HS-5 (cell line): ENCODE data around the gene TNS3.
A peak's percentile ranks its signal among the peaks of the same experiment; 100 is the strongest.

Experiments used
- DNase-seq: peaks from one replicate; pipeline ENCODE4 v3.0.0-alpha.2; 2012; ENCODE audit warnings: low read depth

Gene TNS3

GRCh38 chr7:47581438-47581803 lies 490 bp downstream of the TNS3 start:
- no peak for DNase-seq

- DNase-seq: no peak
Measured at GRCh38 chr7:47580811-47581331, 1.0 kb downstream of the TNS3 start.

- DNase-seq: no peak
Measured at GRCh38 chr7:47580175-47580706, 1.7 kb downstream of the TNS3 start.

GRCh38 chr7:47579458-47579857 lies 2.5 kb downstream of the TNS3 start:
- no peak for DNase-seq

GRCh38 chr7:47578579-47579270 lies 3.2 kb downstream of the TNS3 start:
- no peak for DNase-seq

GRCh38 chr7:47577321-47577919 lies 4.5 kb downstream of the TNS3 start:
- DNase-seq: no peak

- DNase-seq: no peak
Measured at GRCh38 chr7:47576866-47577306, 5.0 kb downstream of the TNS3 start.

- no peak for DNase-seq
Measured at GRCh38 chr7:47576031-47576865, 5.7 kb downstream of the TNS3 start.

GRCh38 chr7:47574482-47575329 lies 7.2 kb downstream of the TNS3 start:
- DNase-seq: no peak

GRCh38 chr7:47573758-47574481 lies 8.0 kb downstream of the TNS3 start:
- DNase-seq: peak; percentile 63

GRCh38 chr7:47572939-47573757 lies 8.8 kb downstream of the TNS3 start:
- DNase-seq: no peak

- DNase-seq: no peak
Measured at GRCh38 chr7:47572094-47572445, 9.8 kb downstream of the TNS3 start.

- DNase-seq: no peak
Measured at GRCh38 chr7:47571331-47572093, 10.4 kb downstream of the TNS3 start.

GRCh38 chr7:47570649-47571050 lies 11.3 kb downstream of the TNS3 start:
- DNase-seq: no peak

GRCh38 chr7:47568547-47568946 lies 13.4 kb downstream of the TNS3 start:
- DNase-seq: no peak

- no peak for DNase-seq
Measured at GRCh38 chr7:47568056-47568455, 13.9 kb downstream of the TNS3 start.

GRCh38 chr7:47565640-47566250 lies 16.2 kb downstream of the TNS3 start:
- no peak for DNase-seq

GRCh38 chr7:47563521-47563920 lies 18.4 kb downstream of the TNS3 start:
- no peak for DNase-seq
